Measurements from ENCODE around the gene AGTR1. TPM values are rescaled to one million over a fixed set of nuclear protein-coding genes. Genes with fewer than 3 reads are reported as not detected.

AGTR1 gene
- total and polyA plus RNA-seq, 4 donors: 30.0 to 52.2 (median 41.9) TPM

- no peak for TF ChIP-seq RAD21 (IDR thresholded peaks at IDR 0.05)
- TF ChIP-seq EGR1 (IDR thresholded peaks at IDR 0.05; ENCODE audit: low read depth in 2 of 2): no peak
- no peak for TF ChIP-seq ZBTB33 (IDR thresholded peaks at IDR 0.05)
- TF ChIP-seq NR2F2 (IDR thresholded peaks at IDR 0.05): no peak
- no peak for TF ChIP-seq JUND (IDR thresholded peaks at IDR 0.05)
- no peak for TF ChIP-seq MAX (IDR thresholded peaks at IDR 0.05)
- no peak for TF ChIP-seq HNF4A (conservative IDR thresholded peaks at IDR 0.05)
- no peak for TF ChIP-seq GABPA (IDR thresholded peaks at IDR 0.05 in 1 of 2, conservative IDR thresholded peaks at IDR 0.05 in 1 of 2)
- no peak for TF ChIP-seq YY1 (IDR thresholded peaks at IDR 0.05)
- no peak for TF ChIP-seq RXRA (IDR thresholded peaks at IDR 0.05)
- TF ChIP-seq FOXA2 (IDR thresholded peaks at IDR 0.05): no peak
- no peak for TF ChIP-seq SP1 (IDR thresholded peaks at IDR 0.05)
- no peak for TF ChIP-seq CTCF (IDR thresholded peaks at IDR 0.05; ENCODE audit: low read depth, low read length, missing input control)
- TF ChIP-seq HNF4G (IDR thresholded peaks at IDR 0.05): no peak
- no peak for TF ChIP-seq TAF1 (conservative IDR thresholded peaks at IDR 0.05)
- H3K36me3 ChIP-seq (ENCODE audit: control insufficient read depth in 4 of 4, insufficient read depth in 3 of 4, low read depth in 1 of 4, low read length in 3 of 4): no peaks in the 10 kb centered on the region
- H3K9me3 ChIP-seq (ENCODE audit: control insufficient read depth in 4 of 4, low read length in 3 of 4): no peaks in the 10 kb centered on the region
- no peak overlapping the region for H3K9ac ChIP-seq (ENCODE audit: low read depth in 1 of 2, low read length in 2 of 2)
- WGBS: 70% methylated on average over 4 of the region's 4 CpGs
- no peak overlapping the region for H3K27ac ChIP-seq (ENCODE audit: low read depth in 1 of 2, low read length in 2 of 2)
- no peaks in the 10 kb centered on the region for H3K27me3 ChIP-seq (ENCODE audit: control insufficient read depth in 4 of 4, insufficient read depth in 4 of 4, low read length in 3 of 4)
- no peaks in the 10 kb centered on the region for H3K4me1 ChIP-seq (ENCODE audit: control insufficient read depth in 4 of 4, insufficient read depth in 4 of 4, low read length in 3 of 4)
- H3K4me3 ChIP-seq (ENCODE audit: low read depth in 1 of 3, low read length in 3 of 3): no peak overlapping the region
- DNase-seq (ENCODE audit: low spot score): no peak
These were observed 61.7 kb downstream of the AGTR1 start for GRCh38 chr3:148759430-148759829.

- no peak overlapping the region for H3K9ac ChIP-seq (ENCODE audit: low read depth in 1 of 2, low read length in 2 of 2)
- H3K27me3 ChIP-seq (ENCODE audit: control insufficient read depth in 4 of 4, insufficient read depth in 4 of 4, low read length in 3 of 4): no peaks in the 10 kb centered on the region
- H3K9me3 ChIP-seq (ENCODE audit: control insufficient read depth in 4 of 4, low read length in 3 of 4): no peaks in the 10 kb centered on the region
- WGBS: 88% methylated on average over 3 of the region's 3 CpGs
- no peaks in the 10 kb centered on the region for H3K36me3 ChIP-seq (ENCODE audit: control insufficient read depth in 4 of 4, insufficient read depth in 3 of 4, low read depth in 1 of 4, low read length in 3 of 4)
- DNase-seq (ENCODE audit: low spot score): no peak
- H3K4me1 ChIP-seq (ENCODE audit: control insufficient read depth in 4 of 4, insufficient read depth in 4 of 4, low read length in 3 of 4): no peaks in the 10 kb centered on the region
- no peak overlapping the region for H3K4me3 ChIP-seq (ENCODE audit: low read depth in 1 of 3, low read length in 3 of 3)
- H3K27ac ChIP-seq (ENCODE audit: low read depth in 1 of 2, low read length in 2 of 2): no peak overlapping the region
- TF ChIP-seq HNF4G (IDR thresholded peaks at IDR 0.05) (no peak), REST (IDR thresholded peaks at IDR 0.05) (no peak), FOXA1 (IDR thresholded peaks at IDR 0.05) (no peak), RXRA (IDR thresholded peaks at IDR 0.05) (no peak), YY1 (IDR thresholded peaks at IDR 0.05) (no peak), HNF4A (conservative IDR thresholded peaks at IDR 0.05) (no peak), RAD21 (IDR thresholded peaks at IDR 0.05) (no peak), MAX (IDR thresholded peaks at IDR 0.05) (no peak), ATF3 (IDR thresholded peaks at IDR 0.05) (no peak), CTCF (IDR thresholded peaks at IDR 0.05; ENCODE audit: low read depth, low read length, missing input control) (no peak), TAF1 (conservative IDR thresholded peaks at IDR 0.05) (no peak), ZBTB33 (IDR thresholded peaks at IDR 0.05) (no peak), NR2F2 (IDR thresholded peaks at IDR 0.05) (no peak), SP1 (IDR thresholded peaks at IDR 0.05) (no peak)
These were observed 65.5 kb downstream of the AGTR1 start for GRCh38 chr3:148763156-148763680.
